Sigmoid colon (tissue), 4 donors: ENCODE data around the gene GNS.
A peak's percentile ranks its signal among the peaks of the same experiment; 100 is the strongest.

Experiments
- CTCF ChIP-seq, 4 experiments: fragments of 450-650 bp in 3 of 4; fragments of 200-600 bp in 1 of 4; IDR thresholded peaks; one replicate each; pipeline ENCODE4 v1.5.1; 2016 to 2019; ENCODE audit warnings: antibody characterized with exemption in 4 of 4, mild to moderate bottlenecking in 3 of 4, moderate library complexity in 2 of 4
- EP300 ChIP-seq, 4 donors: sonication (generic); formaldehyde crosslinking; IDR thresholded peaks; one replicate each; pipeline ENCODE4 v1.6.1; 2017; ENCODE audit warnings: antibody characterized with exemption in 4 of 4
- POLR2A ChIP-seq, 2 donors: fragments of 450-650 bp; IDR thresholded peaks; one replicate each; pipeline ENCODE4 v1.6.1; 2016; ENCODE audit warnings: antibody characterized with exemption in 2 of 2, mild to moderate bottlenecking in 2 of 2, moderate library complexity in 2 of 2
- POLR2AphosphoS5 ChIP-seq, 4 donors: sonication (generic); formaldehyde crosslinking; IDR thresholded peaks; one replicate each; pipeline ENCODE4 v1.6.1; 2017; ENCODE audit warnings: antibody characterized with exemption in 4 of 4

DNA sequence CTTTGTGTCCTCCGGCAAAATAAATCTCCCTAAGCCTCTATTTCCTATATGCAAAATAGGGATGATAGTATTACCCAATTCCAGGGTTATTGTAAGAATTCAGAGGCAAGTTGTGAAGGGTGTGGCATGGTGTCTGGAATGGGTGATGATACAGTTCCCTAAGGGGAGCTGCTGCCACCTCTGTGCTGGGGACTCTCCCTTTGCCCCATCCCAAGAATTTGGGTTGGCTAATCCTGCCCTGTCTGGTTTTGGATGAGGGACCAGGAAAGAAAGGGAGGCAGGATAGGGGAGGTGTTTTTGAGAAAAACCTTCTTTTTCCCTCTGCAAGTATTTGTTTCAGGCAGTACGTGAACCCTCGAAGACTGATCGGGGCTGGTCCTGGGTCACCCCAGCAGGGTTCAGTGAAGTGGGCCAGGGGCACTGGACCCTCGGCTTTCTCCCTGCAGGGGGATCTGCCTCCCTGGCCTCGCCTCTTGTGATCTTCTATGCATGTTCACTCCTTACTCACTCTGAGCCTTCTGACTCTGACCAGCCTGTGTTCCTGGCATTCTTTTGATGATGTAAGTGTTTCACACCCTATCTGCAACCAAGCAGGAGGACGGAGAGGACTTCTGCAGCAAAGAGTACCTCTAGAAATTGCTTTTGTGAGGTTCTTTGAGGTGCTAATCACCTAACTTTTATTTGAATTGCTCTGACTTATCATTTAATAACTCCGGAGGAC lies 88.1 kb downstream of the GNS start:
- TF ChIP-seq CTCF (IDR thresholded peaks at IDR 0.05) (no peak), POLR2A (IDR thresholded peaks at IDR 0.05) (peak in 1 of 2 donors; percentile 27), EP300 (IDR thresholded peaks at IDR 0.05) (no peak), POLR2AphosphoS5 (IDR thresholded peaks at IDR 0.05) (peak; percentile 50 to 80 (median 58))
